ENCODE measurements around the gene MTFR1L. TPM values are rescaled to one million over a fixed set of nuclear protein-coding genes. Genes with fewer than 3 reads are reported as not detected.

Gene MTFR1L
- total RNA-seq, 1 experiment from 2014 or later = 28.9 TPM

- ATAC-seq (no peak), DNase-seq (ENCODE audit: low spot score) (no peak)
- H3K9me3 Mint-ChIP-seq = no peaks in the 10 kb centered on the region
- POLR2A ChIA-PET = no interaction called here
- peaks cover 5% of the 10 kb centered on the region; the same call in 1 of the 2 replicates for H3K27me3 Mint-ChIP-seq (ENCODE audit: low read depth)
- no peaks in the 10 kb centered on the region for H3K36me3 Mint-ChIP-seq
- TF ChIP-seq ZNF416 (CRISPR knock-in tag; IDR thresholded peaks at IDR 0.05) (no peak), CBFB (CRISPR knock-in tag; IDR thresholded peaks at IDR 0.05; ENCODE audit: low read depth) (no peak), TP53 (CRISPR knock-in tag; IDR thresholded peaks at IDR 0.05) (no peak), PRRX2 (CRISPR knock-in tag; IDR thresholded peaks at IDR 0.05) (no peak), TEAD1 (CRISPR knock-in tag; IDR thresholded peaks at IDR 0.05) (no peak), NFE2L1 (CRISPR knock-in tag; IDR thresholded peaks at IDR 0.05) (no peak), OVOL2 (CRISPR knock-in tag; IDR thresholded peaks at IDR 0.05; ENCODE audit: borderline replicate concordance) (no peak), SP1 (CRISPR knock-in tag; conservative IDR thresholded peaks at IDR 0.05) (no peak), RELA (CRISPR knock-in tag; IDR thresholded peaks at IDR 0.05; ENCODE audit: borderline replicate concordance) (no peak)
- TF ChIP-seq, protein P1, sequence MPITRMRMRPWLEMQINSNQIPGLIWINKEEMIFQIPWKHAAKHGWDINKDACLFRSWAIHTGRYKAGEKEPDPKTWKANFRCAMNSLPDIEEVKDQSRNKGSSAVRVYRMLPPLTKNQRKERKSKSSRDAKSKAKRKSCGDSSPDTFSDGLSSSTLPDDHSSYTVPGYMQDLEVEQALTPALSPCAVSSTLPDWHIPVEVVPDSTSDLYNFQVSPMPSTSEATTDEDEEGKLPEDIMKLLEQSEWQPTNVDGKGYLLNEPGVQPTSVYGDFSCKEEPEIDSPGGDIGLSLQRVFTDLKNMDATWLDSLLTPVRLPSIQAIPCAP (CRISPR knock-in tag; IDR thresholded peaks at IDR 0.05) = no peak
- TF ChIP-seq, protein P2, sequence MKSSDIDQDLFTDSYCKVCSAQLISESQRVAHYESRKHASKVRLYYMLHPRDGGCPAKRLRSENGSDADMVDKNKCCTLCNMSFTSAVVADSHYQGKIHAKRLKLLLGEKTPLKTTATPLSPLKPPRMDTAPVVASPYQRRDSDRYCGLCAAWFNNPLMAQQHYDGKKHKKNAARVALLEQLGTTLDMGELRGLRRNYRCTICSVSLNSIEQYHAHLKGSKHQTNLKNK (CRISPR knock-in tag; IDR thresholded peaks at IDR 0.05) = no peak
- TF ChIP-seq, protein P3, sequence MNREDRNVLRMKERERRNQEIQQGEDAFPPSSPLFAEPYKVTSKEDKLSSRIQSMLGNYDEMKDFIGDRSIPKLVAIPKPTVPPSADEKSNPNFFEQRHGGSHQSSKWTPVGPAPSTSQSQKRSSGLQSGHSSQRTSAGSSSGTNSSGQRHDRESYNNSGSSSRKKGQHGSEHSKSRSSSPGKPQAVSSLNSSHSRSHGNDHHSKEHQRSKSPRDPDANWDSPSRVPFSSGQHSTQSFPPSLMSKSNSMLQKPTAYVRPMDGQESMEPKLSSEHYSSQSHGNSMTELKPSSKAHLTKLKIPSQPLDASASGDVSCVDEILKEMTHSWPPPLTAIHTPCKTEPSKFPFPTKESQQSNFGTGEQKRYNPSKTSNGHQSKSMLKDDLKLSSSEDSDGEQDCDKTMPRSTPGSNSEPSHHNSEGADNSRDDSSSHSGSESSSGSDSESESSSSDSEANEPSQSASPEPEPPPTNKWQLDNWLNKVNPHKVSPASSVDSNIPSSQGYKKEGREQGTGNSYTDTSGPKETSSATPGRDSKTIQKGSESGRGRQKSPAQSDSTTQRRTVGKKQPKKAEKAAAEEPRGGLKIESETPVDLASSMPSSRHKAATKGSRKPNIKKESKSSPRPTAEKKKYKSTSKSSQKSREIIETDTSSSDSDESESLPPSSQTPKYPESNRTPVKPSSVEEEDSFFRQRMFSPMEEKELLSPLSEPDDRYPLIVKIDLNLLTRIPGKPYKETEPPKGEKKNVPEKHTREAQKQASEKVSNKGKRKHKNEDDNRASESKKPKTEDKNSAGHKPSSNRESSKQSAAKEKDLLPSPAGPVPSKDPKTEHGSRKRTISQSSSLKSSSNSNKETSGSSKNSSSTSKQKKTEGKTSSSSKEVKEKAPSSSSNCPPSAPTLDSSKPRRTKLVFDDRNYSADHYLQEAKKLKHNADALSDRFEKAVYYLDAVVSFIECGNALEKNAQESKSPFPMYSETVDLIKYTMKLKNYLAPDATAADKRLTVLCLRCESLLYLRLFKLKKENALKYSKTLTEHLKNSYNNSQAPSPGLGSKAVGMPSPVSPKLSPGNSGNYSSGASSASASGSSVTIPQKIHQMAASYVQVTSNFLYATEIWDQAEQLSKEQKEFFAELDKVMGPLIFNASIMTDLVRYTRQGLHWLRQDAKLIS (CRISPR knock-in tag; IDR thresholded peaks at IDR 0.05; ENCODE audit: borderline replicate concordance) = no peak
- H3K4me3 Mint-ChIP-seq = no peak overlapping the region
- CTCF ChIA-PET = interaction anchor here (0.6 to 3.0 kb wide), 15 partner anchors 9 to 172 kb away, joined by 3 to 22 read pairs (median 5); partner anchors contain the start of gene SELENON
- H3K27ac Mint-ChIP-seq = no peak overlapping the region
- H3K4me1 Mint-ChIP-seq = peaks cover 58% of the 10 kb centered on the region
Observed at GRCh38 chr1:25781130-25781433, 38.7 kb upstream of the MTFR1L start.

- TF ChIP-seq, protein P4, sequence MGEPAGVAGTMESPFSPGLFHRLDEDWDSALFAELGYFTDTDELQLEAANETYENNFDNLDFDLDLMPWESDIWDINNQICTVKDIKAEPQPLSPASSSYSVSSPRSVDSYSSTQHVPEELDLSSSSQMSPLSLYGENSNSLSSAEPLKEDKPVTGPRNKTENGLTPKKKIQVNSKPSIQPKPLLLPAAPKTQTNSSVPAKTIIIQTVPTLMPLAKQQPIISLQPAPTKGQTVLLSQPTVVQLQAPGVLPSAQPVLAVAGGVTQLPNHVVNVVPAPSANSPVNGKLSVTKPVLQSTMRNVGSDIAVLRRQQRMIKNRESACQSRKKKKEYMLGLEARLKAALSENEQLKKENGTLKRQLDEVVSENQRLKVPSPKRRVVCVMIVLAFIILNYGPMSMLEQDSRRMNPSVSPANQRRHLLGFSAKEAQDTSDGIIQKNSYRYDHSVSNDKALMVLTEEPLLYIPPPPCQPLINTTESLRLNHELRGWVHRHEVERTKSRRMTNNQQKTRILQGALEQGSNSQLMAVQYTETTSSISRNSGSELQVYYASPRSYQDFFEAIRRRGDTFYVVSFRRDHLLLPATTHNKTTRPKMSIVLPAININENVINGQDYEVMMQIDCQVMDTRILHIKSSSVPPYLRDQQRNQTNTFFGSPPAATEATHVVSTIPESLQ (CRISPR knock-in tag; IDR thresholded peaks at IDR 0.05) = no peak
- no peaks in the 10 kb centered on the region for H3K9me3 Mint-ChIP-seq
- H3K4me1 Mint-ChIP-seq = peaks cover 58% of the 10 kb centered on the region
- DNase-seq (ENCODE audit: low spot score) (no peak), ATAC-seq (no peak)
- ChIA-PET CTCF (interaction anchor here (0.9 to 1.0 kb wide), 2 partner anchors 15 to 25 kb away, joined by 3 to 4 read pairs; no protein-coding TSS in a partner anchor), POLR2A (no interaction called here)
- peaks cover 5% of the 10 kb centered on the region; the same call in 1 of the 2 replicates for H3K27me3 Mint-ChIP-seq (ENCODE audit: low read depth)
- H3K4me3 Mint-ChIP-seq = no peak overlapping the region
- H3K36me3 Mint-ChIP-seq = no peaks in the 10 kb centered on the region
- H3K27ac Mint-ChIP-seq = no peak overlapping the region
Observed at GRCh38 chr1:25782608-25783201, 37.0 kb upstream of the MTFR1L start.

DNA sequence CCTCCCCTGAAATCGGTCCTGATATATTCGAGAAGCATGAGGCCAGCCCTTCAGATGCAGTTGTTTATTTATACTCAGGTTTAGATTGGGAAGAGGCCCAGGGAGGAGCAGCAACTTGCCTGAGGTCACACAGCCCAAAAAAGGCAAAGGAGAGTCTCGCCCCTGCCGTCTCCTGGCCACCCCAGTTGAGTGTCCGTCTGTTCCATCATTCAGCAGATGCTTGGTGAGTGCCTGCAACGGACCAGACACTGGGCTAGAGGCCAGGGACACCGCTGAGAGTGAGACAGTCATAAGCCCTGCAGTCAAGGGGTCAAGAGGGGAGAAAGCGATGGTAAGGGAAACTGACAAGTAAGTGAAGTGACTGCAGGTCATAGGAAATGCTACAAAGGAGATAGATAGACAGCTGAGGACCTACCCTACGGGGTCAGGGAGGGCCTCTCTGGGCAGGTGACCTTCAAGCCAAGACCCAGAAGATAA is 35.1 kb upstream of the MTFR1L start:
- Mint-ChIP-seq H3K27me3 (ENCODE audit: low read depth) (no peaks in the 10 kb centered on the region; the same call in 1 of the 2 replicates), H3K4me1 (peaks cover 43% of the 10 kb centered on the region), H3K9me3 (no peaks in the 10 kb centered on the region), H3K4me3 (no peak overlapping the region), H3K27ac (no peak overlapping the region), H3K36me3 (no peaks in the 10 kb centered on the region)
- ChIA-PET POLR2A (no interaction called here), CTCF (interaction anchor here (1.1 to 1.6 kb wide), 3 partner anchors 25 to 166 kb away, joined by 3 to 5 read pairs (median 5); no protein-coding TSS in a partner anchor)
- ATAC-seq (no peak), DNase-seq (ENCODE audit: low spot score) (no peak)
- TF ChIP-seq SMAD4 (CRISPR knock-in tag; IDR thresholded peaks at IDR 0.05) (no peak), ZNF121 (CRISPR knock-in tag; IDR thresholded peaks at IDR 0.05) (no peak), NR2C2 (CRISPR knock-in tag; IDR thresholded peaks at IDR 0.05) (no peak), CBFB (CRISPR knock-in tag; IDR thresholded peaks at IDR 0.05; ENCODE audit: low read depth) (no peak), ZNF532 (CRISPR knock-in tag; IDR thresholded peaks at IDR 0.05; ENCODE audit: borderline replicate concordance) (no peak), PREB (CRISPR knock-in tag; IDR thresholded peaks at IDR 0.05; ENCODE audit: borderline replicate concordance) (no peak), TEAD1 (CRISPR knock-in tag; IDR thresholded peaks at IDR 0.05) (no peak), FOXJ3 (CRISPR knock-in tag; IDR thresholded peaks at IDR 0.05; ENCODE audit: borderline replicate concordance) (no peak), NR3C1 (CRISPR knock-in tag; conservative IDR thresholded peaks at IDR 0.05; ENCODE audit: low read depth) (no peak)
